Measurements from ENCODE around the gene MEF2D.

GRCh38 chr1:156439036-156439776, 61.4 kb downstream of the MEF2D start:
- TF ChIP-seq EZH2 (IDR thresholded peaks at IDR 0.05; ENCODE audit: insufficient read depth, poor library complexity, severe bottlenecking) (peak; percentile 4), EZH2phosphoT487 (IDR thresholded peaks at IDR 0.05; ENCODE audit: insufficient read depth, low read depth) (no peak)
